OCI-LY1 (cell line): ENCODE measurements around the gene NWD2.

Source experiments
- CTCF ChIP-seq: fragments of 200-600 bp; sonication (generic), shearing (Covaris generic); IDR thresholded peaks from 2 replicates; pipeline ENCODE4 v1.5.1; 2017; ENCODE audit warnings: mild to moderate bottlenecking, antibody characterized with exemption, low read length, moderate library complexity, mixed read lengths
- EZH2 ChIP-seq: fragments of 200-600 bp; sonication (generic), shearing (Covaris generic); IDR thresholded peaks from 2 replicates; pipeline ENCODE4 v1.8.0; 2017; ENCODE audit warnings: borderline replicate concordance, mixed run types, mild to moderate bottlenecking, antibody characterized with exemption, low read length, moderate library complexity, mixed read lengths

GRCh38 chr4:37465845-37466244, 221.3 kb downstream of the NWD2 start:
- TF ChIP-seq CTCF (no peak), EZH2 (no peak)
